GM23338 (cell line): ENCODE data around the gene SEPTIN7.

Experiments used
- EZH2 ChIP-seq: fragments of 200-600 bp; sonication (generic); IDR thresholded peaks from one replicate; pipeline ENCODE4 v1.8.0; 2017; ENCODE audit warnings: antibody characterized with exemption, mild to moderate bottlenecking, low read depth; ENCODE audit not compliant: unreplicated experiment
- EZH2phosphoT487 ChIP-seq: fragments of 200-600 bp; sonication (generic); IDR thresholded peaks from one replicate; pipeline ENCODE4 v1.8.1; 2018; ENCODE audit warnings: antibody characterized with exemption; ENCODE audit not compliant: unreplicated experiment
- JUNB ChIP-seq: IDR thresholded peaks from one replicate; pipeline ENCODE4 v1.6.1; 2016; ENCODE audit warnings: antibody characterized with exemption; ENCODE audit not compliant: unreplicated experiment
- NANOG ChIP-seq: IDR thresholded peaks from 2 replicates; pipeline ENCODE4 v1.6.1; 2016; ENCODE audit warnings: antibody characterized with exemption, borderline replicate concordance
- POLR2AphosphoS5 ChIP-seq: IDR thresholded peaks from 2 replicates; pipeline ENCODE4 v1.6.1; 2016; ENCODE audit warnings: antibody characterized with exemption, low read depth
- TF ChIP-seq, protein P1 (sequence below), 2 experiments: fragments of 200-600 bp in 1 of 2; sonication (generic) in 1 of 2; conservative IDR thresholded peaks; 2 replicates each; pipeline versions ENCODE4 v1.5.1 to v1.6.1; 2016 to 2017; ENCODE audit warnings: antibody characterized with exemption in 2 of 2, low read depth in 2 of 2, mild to moderate bottlenecking in 2 of 2, moderate library complexity in 1 of 2
- TF ChIP-seq, protein P2 (sequence below): IDR thresholded peaks from one replicate; pipeline ENCODE4 v1.6.1; 2018; ENCODE audit warnings: antibody characterized with exemption; ENCODE audit not compliant: unreplicated experiment

- TF ChIP-seq, protein P1, sequence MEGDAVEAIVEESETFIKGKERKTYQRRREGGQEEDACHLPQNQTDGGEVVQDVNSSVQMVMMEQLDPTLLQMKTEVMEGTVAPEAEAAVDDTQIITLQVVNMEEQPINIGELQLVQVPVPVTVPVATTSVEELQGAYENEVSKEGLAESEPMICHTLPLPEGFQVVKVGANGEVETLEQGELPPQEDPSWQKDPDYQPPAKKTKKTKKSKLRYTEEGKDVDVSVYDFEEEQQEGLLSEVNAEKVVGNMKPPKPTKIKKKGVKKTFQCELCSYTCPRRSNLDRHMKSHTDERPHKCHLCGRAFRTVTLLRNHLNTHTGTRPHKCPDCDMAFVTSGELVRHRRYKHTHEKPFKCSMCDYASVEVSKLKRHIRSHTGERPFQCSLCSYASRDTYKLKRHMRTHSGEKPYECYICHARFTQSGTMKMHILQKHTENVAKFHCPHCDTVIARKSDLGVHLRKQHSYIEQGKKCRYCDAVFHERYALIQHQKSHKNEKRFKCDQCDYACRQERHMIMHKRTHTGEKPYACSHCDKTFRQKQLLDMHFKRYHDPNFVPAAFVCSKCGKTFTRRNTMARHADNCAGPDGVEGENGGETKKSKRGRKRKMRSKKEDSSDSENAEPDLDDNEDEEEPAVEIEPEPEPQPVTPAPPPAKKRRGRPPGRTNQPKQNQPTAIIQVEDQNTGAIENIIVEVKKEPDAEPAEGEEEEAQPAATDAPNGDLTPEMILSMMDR (conservative IDR thresholded peaks at IDR 0.05; ENCODE audit: low read depth in 2 of 2) = no peak
- TF ChIP-seq POLR2AphosphoS5 = no peak
- TF ChIP-seq NANOG = no peak
- TF ChIP-seq, protein P2, sequence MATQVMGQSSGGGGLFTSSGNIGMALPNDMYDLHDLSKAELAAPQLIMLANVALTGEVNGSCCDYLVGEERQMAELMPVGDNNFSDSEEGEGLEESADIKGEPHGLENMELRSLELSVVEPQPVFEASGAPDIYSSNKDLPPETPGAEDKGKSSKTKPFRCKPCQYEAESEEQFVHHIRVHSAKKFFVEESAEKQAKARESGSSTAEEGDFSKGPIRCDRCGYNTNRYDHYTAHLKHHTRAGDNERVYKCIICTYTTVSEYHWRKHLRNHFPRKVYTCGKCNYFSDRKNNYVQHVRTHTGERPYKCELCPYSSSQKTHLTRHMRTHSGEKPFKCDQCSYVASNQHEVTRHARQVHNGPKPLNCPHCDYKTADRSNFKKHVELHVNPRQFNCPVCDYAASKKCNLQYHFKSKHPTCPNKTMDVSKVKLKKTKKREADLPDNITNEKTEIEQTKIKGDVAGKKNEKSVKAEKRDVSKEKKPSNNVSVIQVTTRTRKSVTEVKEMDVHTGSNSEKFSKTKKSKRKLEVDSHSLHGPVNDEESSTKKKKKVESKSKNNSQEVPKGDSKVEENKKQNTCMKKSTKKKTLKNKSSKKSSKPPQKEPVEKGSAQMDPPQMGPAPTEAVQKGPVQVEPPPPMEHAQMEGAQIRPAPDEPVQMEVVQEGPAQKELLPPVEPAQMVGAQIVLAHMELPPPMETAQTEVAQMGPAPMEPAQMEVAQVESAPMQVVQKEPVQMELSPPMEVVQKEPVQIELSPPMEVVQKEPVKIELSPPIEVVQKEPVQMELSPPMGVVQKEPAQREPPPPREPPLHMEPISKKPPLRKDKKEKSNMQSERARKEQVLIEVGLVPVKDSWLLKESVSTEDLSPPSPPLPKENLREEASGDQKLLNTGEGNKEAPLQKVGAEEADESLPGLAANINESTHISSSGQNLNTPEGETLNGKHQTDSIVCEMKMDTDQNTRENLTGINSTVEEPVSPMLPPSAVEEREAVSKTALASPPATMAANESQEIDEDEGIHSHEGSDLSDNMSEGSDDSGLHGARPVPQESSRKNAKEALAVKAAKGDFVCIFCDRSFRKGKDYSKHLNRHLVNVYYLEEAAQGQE = no peak
- TF ChIP-seq EZH2 = no peak
- TF ChIP-seq EZH2phosphoT487 = no peak
- no peak for TF ChIP-seq JUNB
Measured at GRCh38 chr7:35820858-35821257, 20.0 kb downstream of the SEPTIN7 start.
